BJ (cell line): ENCODE data around the gene KLHL6. TPM values are rescaled to one million over a fixed set of nuclear protein-coding genes. Genes with fewer than 3 reads are reported as not detected.

Source experiments
- CTCF ChIA-PET: fragments of 350-600 bp; formaldehyde crosslinking; extraction: SDS; loops from one replicate; lab custom pipeline; 2021; ENCODE audit warnings: antibody characterized with exemption, inconsistent platforms; lab: Yijun Ruan, JAX
- POLR2A ChIA-PET: fragments of 300-600 bp; sonication (Branson Sonifier 250); formaldehyde crosslinking; extraction: SDS; loops from one replicate; lab custom pipeline; 2021; ENCODE audit warnings: antibody characterized with exemption; lab: Charles Lee
- DNase-seq: peaks from one replicate; pipeline ENCODE4 v3.0.0-alpha.2; 2011; ENCODE audit warnings: low read depth
- H3K27me3 ChIP-seq: 2 replicates; pipeline ENCODE4 v1.6.0; 2011; ENCODE audit warnings: low read length; ENCODE audit not compliant: control insufficient read depth, insufficient read depth
- H3K36me3 ChIP-seq: 2 replicates; pipeline ENCODE4 v1.5.1; 2011; ENCODE audit warnings: low read length; ENCODE audit not compliant: control insufficient read depth, insufficient read depth
- H3K4me3 ChIP-seq: 2 replicates; pipeline ENCODE4 v1.5.1; 2011; ENCODE audit warnings: low read depth, mild to moderate bottlenecking, control low read depth, low read length
- polyA plus RNA-seq: library from polyadenylated mRNA; depleted of rRNA; stranded (reverse); fragments of >200 nt; gene quantifications from 2 replicates; pipeline ENCODE4 v1.2.3, GENCODE V29; 2011
- TF ChIP-seq, protein P1 (sequence below): IDR thresholded peaks from 2 replicates; pipeline ENCODE4 v1.5.1; 2011; ENCODE audit warnings: low read depth, mild to moderate bottlenecking, control low read depth, inconsistent platforms, low read length, moderate library complexity; ENCODE audit not compliant: insufficient read depth

The KLHL6 gene
- polyA plus RNA-seq, 1 experiment: not detected

DNA sequence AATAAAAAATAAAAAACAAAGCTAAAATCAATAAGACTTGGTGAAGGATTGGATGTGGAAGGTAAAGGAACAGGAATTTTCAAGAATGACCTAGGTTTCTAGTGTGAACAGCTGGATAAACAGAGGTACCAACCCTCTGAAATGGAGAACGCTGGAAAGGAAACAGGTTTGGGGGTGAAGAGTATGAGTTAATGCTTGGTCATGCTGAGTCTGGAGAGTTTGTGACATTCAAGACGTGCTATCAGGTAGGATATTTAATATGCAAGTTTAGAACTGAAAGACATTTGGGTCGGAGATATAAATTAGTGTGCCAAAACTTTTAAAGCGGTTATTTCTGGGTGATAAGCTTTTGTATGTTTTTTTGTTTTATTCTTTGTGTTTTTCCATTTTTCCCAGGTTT, 11.4 kb upstream of the KLHL6 start:
- POLR2A ChIA-PET: no interaction called here
- CTCF ChIA-PET: no interaction called here
- H3K36me3 ChIP-seq: no peaks in the 10 kb centered on the region
- no peak overlapping the region for H3K4me3 ChIP-seq
- DNase-seq: no peak
- H3K27me3 ChIP-seq: no peaks in the 10 kb centered on the region; the same call in 1 of the 2 replicates
- TF ChIP-seq, protein P1, sequence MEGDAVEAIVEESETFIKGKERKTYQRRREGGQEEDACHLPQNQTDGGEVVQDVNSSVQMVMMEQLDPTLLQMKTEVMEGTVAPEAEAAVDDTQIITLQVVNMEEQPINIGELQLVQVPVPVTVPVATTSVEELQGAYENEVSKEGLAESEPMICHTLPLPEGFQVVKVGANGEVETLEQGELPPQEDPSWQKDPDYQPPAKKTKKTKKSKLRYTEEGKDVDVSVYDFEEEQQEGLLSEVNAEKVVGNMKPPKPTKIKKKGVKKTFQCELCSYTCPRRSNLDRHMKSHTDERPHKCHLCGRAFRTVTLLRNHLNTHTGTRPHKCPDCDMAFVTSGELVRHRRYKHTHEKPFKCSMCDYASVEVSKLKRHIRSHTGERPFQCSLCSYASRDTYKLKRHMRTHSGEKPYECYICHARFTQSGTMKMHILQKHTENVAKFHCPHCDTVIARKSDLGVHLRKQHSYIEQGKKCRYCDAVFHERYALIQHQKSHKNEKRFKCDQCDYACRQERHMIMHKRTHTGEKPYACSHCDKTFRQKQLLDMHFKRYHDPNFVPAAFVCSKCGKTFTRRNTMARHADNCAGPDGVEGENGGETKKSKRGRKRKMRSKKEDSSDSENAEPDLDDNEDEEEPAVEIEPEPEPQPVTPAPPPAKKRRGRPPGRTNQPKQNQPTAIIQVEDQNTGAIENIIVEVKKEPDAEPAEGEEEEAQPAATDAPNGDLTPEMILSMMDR: no peak

DNA sequence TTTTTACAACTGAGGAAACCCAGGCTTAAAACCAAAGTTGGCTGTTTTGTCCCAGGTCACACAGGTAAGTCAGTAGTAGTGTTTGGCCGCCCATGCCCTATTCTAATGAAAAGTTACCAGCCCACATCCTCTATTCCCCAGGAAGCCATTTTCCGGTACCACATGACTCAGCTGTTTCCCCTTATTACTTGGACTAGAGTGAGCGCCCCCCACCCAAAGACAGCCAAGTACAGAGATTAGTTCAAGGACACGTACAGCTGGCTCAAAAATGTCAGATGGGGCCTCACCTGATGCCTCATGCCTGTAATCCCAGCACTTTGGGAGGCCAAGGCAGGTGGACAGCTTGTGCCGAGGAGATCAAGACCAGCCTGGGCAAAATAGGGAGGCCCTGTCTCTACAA, 8.5 kb upstream of the KLHL6 start:
- no peak for DNase-seq
- Histone ChIP-seq H3K4me3 (no peak overlapping the region), H3K36me3 (no peaks in the 10 kb centered on the region), H3K27me3 (no peaks in the 10 kb centered on the region)
- ChIA-PET POLR2A (no interaction called here), CTCF (interaction anchor here (1.1 kb wide), 1 partner anchor 12 kb away, joined by 3 read pairs; no protein-coding TSS in a partner anchor)
- TF ChIP-seq, protein P1: no peak

DNA sequence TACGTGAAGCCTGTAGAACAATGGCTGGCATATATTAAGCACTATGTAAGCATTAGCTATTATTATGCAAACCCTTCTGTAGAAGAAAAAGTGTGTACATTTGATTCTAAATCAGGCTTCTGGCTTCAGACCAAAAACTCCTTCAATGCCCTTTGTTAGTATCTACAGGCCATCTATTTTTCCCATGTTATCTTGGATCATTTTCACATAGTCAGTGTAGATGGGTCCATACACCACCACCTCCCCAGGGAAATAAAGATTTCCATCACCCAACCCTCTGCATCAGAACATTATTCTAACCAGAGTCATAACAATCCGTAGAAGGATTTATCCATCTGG, 8.0 kb upstream of the KLHL6 start:
- POLR2A ChIA-PET: no interaction called here
- Histone ChIP-seq H3K36me3 (no peaks in the 10 kb centered on the region), H3K4me3 (no peak overlapping the region), H3K27me3 (no peaks in the 10 kb centered on the region)
- CTCF ChIA-PET: no interaction called here
- DNase-seq: no peak
- TF ChIP-seq, protein P1: no peak

DNA sequence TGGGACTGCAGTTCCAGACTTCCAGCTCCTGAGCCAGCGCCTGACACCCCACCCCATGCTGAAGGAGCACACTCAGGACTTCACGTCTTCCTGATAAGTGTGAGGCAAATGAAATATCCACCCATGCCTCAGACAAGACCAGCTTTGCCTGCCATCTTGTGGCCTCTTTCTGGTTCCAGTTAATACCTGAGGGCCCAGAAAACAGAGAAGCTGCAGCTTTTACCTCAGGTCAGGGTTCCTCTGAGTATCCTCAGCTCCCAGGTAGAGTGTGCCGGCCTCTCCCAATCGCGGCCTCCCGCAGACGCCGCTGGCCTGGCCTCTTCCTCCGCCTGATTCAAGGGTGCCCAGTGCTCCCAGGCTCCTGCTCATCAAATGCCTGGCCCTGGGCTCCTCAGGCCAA, 5.1 kb upstream of the KLHL6 start:
- Histone ChIP-seq H3K4me3 (no peak overlapping the region), H3K27me3 (no peaks in the 10 kb centered on the region), H3K36me3 (no peaks in the 10 kb centered on the region)
- TF ChIP-seq, protein P1: 0 out of 2 replicates have a peak, but pooled peaks have one; percentile 3
- ChIA-PET POLR2A (no interaction called here), CTCF (interaction anchor here (0.8 to 1.7 kb wide), 9 partner anchors 9 to 324 kb away, joined by 3 to 11 read pairs (median 3); partner anchors contain the start of gene PARL)
- no peak for DNase-seq

DNA sequence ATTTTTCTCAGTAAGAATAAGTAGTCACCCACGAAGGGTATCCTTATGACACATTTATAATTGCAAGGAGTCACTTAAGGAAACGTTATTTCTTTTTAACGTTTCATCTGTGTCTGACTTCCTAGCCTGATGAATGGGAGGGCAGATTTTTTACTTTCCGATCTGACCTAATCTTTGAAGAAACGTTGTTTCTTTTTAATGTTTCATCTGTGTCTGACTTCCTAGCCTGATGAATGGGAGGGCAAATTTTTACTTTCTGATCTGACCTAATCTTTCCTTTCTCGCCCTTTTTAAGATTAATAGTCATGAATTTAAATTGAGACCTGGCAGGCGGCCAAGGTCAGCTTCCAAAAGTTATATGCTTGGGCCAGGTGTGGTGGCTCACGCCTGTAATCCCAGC, 3.0 kb upstream of the KLHL6 start:
- no peak for DNase-seq
- POLR2A ChIA-PET: no interaction called here
- Histone ChIP-seq H3K36me3 (no peaks in the 10 kb centered on the region), H3K27me3 (no peaks in the 10 kb centered on the region), H3K4me3 (no peak overlapping the region)
- CTCF ChIA-PET: no interaction called here
- TF ChIP-seq, protein P1: no peak
